Eye (tissue), 1 donor: Measurements from ENCODE around the gene ATP10A.
A peak's percentile ranks its signal among the peaks of the same experiment; 100 is the strongest.

Source experiments
- DNase-seq: peaks from one replicate; pipeline ENCODE4 v3.0.0-alpha.2; 2015

Gene ATP10A, protein sequence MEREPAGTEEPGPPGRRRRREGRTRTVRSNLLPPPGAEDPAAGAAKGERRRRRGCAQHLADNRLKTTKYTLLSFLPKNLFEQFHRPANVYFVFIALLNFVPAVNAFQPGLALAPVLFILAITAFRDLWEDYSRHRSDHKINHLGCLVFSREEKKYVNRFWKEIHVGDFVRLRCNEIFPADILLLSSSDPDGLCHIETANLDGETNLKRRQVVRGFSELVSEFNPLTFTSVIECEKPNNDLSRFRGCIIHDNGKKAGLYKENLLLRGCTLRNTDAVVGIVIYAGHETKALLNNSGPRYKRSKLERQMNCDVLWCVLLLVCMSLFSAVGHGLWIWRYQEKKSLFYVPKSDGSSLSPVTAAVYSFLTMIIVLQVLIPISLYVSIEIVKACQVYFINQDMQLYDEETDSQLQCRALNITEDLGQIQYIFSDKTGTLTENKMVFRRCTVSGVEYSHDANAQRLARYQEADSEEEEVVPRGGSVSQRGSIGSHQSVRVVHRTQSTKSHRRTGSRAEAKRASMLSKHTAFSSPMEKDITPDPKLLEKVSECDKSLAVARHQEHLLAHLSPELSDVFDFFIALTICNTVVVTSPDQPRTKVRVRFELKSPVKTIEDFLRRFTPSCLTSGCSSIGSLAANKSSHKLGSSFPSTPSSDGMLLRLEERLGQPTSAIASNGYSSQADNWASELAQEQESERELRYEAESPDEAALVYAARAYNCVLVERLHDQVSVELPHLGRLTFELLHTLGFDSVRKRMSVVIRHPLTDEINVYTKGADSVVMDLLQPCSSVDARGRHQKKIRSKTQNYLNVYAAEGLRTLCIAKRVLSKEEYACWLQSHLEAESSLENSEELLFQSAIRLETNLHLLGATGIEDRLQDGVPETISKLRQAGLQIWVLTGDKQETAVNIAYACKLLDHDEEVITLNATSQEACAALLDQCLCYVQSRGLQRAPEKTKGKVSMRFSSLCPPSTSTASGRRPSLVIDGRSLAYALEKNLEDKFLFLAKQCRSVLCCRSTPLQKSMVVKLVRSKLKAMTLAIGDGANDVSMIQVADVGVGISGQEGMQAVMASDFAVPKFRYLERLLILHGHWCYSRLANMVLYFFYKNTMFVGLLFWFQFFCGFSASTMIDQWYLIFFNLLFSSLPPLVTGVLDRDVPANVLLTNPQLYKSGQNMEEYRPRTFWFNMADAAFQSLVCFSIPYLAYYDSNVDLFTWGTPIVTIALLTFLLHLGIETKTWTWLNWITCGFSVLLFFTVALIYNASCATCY (N-terminal part only)

DNA sequence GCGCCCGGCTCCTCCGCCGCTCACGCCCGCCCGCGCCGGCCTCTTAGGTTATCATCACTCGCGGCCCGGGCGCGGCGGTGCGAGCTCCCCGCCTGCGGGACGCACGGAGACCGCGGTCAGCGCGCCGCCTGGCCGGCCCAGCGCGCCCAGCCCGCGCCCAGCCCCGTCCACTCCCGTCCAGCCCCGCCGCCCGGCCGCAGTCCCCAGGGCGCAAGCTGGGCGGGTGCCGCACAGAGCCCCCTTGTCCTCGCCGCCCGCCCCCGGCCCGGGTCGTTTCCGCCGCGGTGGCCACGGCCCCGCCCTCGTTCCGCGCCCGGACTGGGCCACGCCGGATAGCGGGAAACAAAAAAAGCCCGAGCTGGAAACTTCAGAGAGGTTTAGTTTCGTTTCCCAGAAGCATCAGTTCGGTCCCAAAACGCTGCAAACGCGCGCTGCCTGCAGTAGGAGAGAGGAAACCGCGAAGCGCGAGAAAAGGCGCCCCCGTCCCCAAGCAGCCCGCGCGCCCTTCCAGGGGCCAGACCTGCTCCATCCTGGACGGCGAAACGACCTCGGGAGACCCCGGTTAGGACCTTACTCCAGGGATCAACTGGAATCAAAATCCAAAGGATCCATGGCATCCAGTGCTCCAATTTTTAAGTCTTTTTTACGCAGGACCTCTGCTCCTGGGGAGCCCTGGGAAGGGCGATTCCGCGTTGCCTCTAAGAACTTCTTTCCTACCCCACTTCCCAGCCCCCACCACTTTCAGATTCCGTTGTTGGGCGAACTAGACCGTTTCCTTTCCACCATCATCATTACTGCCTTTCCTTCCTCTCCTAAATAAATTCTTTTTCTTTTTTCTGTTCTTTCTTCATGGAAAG lies at the start of gene ATP10A:
Gene ATP10A, minus strand, starts transcription at position 217 of the 857 bp plus-strand sequence. CDS start 231 bp downstream, outside the sequence.
- peak; percentile 62 for DNase-seq

DNA sequence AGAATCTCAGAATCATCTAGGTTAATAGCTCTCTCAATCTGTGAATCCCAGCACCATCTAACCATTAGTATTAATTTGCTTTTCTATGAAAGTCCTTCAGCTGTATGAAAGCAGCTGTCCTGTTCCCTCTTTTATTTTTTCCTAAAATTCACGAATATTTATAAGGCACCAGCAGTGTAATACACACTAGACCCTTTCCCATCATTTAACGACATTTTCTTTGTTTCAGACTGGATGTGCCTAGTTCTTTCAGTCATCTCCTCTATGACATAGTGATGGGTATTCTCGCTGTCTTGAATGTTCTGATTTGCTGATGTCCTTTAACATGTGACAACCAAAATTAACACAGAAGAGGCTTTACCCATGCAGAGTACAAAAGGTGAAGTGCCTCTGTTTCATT lies 48.9 kb upstream of the ATP10A start:
- DNase-seq: no peak

DNA sequence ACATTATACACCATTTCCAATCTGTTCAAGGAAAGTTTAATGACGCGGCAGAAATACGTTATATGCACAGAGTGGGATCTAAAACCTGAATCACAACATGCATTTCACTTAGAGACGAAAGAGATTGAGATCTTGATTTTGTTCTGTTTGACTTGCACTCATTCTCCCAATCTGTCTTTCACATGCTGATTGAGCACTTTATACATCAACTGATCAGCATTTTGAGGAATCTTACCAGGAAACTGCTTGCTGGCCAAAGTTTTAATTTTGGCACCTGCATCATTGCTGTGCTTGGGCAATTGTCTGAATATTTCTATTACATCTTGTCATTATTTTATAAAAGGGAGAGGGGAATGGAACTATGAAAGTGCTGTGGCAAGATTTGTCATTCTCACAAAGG lies 47.7 kb upstream of the ATP10A start:
- DNase-seq: no peak

DNA sequence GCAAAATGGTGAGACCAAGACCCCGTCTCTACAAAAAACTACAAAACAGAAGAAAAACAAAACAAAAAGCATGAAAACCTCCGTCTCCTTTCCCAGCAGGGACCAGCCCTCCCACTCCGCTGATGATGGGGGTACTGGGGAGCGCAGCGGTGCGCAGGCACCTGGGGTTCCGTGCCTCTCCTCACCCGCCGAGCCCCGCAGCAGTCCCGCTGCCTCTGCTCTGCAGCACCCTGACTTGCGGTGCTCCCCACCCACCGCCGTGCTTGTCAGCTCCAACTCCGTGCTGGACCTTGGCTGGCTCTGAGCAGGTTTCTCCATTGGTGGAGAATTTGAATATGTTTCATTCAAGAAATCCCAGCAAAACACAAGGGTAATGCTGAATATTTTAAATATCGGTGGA lies 46.7 kb upstream of the ATP10A start:
- no peak for DNase-seq

DNA sequence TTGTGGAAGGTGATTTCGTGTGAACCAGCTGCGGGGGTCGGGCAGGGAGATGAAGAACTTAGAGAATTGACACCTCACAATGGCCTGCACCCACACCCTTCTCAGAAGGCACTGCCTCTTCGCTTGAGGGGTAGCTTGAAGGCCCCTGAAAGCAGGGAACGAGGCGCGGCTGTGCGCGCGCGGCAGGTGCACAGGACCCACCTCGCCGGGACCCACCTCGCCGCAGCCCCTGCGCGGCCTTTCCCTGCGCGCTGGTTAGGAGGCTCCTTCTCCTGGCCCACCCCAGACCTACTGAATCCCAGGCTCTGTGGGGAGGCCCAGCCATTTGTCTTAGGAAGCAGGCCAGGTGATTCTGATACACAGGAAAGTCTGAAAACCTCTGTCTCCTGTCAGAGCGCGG lies 46.2 kb upstream of the ATP10A start:
- no peak for DNase-seq

DNA sequence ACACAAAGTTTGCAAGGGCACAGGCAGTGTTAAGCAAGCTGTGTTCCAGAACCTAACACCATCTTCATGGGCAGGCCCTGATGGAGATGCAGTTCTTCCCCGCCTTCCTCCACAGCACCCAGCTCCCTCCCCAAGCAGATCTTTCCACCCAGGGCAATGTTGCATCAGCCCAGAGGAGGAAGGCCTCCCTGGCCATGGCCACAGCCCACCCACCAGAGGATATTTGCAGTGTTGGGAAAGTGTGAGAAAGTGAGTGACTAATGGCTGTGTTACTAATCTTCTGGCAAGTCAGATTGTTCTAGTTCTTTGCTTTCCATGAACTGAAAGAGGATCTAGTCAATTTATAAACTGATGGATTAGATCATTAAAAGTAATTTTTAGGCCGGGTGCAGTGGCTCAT lies 42.0 kb upstream of the ATP10A start:
- DNase-seq: no peak

DNA sequence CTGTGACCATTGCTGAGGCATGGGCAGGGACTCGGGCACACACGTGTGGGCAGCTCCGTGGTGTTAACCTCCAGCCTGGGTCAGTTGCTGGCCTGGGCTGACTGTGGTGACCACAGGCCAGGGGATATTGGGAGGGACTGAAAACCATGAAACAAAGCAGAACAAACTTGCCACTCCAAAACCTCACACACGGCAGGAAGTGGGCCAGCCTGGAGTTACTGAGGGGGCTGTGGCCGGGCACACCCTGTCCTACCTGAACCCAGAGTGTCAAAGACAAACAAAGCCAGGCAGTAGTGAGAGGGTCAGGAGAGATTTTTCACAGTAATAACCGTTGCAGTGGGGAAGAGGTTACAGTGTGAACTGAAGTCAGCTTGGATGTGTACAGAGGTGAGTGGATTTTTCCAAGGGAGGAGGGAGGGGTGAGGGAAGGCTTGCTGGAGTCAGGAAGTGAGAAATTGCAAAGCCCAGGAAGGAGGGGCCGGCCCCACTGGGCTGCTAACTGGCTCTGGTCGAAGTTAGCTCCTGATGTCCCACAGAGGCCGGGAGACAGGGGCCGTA lies 40.0 kb upstream of the ATP10A start:
- DNase-seq: no peak

DNA sequence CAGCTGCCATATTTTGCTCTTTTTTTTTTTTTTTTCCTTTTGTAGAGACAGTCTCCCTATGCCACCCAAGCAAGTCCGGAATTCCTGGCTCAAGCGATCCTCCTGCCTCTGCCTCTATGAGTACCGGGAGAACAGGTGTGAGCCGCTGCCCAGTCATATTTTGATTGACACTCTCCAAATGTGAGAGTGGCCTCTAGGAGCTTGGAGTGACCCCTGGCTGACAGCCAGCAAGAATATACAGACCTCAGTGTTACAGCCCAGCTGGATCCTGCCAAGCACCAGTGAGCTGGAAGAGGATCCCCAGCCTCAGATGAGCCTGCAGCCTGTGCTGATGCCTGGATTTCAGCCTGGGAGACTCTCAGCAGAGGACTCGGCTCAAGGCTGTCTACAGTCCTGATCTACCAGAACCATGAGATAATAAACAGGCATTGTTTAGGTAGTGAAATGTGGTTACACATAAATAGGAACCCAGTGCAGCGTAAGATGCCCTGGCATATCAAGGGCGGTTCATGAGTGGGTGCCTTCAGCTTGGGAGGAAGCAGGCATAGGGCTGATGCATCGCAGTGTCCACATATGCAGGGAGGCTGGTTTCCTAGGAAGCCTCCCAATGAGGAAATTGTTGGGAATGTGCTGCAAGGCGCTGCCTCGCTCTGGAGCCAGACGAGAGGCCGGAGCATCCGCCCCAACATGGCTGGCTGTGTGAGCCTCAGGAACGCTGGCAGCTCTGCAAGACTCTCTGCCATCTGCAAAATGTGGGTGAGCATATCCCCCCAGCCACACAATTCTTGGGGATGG lies 38.9 kb upstream of the ATP10A start:
- DNase-seq: peak; percentile 24

DNA sequence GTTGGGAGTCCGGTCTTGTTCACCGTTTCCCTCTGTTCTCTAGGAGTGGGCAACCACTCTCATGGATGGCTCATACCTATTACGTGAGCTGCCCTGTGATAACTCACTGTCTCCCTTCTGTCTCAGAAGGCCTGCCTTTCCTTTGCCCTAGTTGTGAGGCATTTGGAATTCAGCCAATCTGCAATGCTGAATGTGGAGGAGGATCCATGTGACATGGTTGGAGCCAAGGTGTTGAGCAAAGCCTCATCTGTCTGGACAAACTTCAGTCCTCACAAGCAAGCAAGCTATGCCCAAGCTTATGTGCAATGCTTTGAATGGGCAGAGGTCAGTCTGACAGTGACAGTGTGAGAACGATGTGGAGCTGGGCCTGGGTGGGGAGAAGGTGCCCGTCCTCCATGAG lies 37.8 kb upstream of the ATP10A start:
- DNase-seq: no peak

DNA sequence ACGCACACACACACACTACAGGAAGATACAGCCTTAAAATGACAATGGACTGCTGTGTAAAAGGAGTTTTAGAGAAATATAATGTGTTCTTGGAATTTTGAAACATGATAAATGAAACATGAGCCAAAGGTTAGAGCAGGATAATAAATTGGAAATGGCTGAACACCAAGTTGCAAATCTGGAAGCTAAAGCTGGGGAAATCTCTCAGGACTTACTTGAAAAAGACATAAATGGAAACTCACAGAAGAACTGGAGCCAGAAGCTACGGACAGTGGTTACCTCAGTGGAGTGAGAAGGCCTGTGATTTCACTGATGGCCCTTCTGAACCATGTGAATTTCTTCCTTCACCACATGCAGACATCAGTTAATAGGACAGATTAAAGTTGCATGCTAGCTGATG lies 37.3 kb upstream of the ATP10A start:
- DNase-seq: no peak

DNA sequence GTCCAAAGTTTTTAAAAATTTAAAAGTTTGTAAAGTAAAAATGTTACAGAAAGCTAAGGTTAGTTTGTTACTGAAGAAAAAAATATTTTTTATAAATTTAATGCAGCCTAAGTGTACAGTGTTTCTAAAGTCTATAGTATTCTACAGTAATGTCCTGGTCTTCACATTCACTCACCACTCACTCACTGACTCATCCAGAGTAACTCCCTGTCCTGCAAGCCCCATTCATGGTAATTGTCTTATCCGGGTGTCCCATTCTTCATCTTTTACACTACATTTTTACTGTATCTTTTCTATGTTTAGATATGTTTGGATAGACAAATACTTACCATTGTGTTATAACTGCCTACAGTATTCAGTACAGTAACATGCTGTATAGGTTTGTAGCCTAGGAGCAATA lies 36.7 kb upstream of the ATP10A start:
- no peak for DNase-seq

DNA sequence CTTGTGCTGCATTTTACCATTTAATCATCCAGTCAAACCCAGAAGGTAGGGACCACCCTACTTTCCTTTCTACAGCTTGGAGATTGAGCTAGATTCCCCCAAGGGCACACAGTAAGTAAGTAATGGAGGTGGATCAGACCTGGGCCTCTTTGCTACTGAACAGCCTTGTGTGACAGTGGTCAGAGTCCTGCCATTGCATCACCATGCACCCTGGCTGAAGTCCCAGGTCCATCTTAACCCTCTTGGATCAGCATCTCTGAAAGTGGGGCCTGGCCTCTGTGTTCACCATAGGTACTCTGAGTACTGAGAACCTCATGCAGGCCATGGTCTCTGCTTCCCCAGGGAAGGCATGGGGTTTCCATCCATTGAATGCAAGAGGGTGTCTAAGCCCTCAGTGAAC lies 34.5 kb upstream of the ATP10A start:
- no peak for DNase-seq

DNA sequence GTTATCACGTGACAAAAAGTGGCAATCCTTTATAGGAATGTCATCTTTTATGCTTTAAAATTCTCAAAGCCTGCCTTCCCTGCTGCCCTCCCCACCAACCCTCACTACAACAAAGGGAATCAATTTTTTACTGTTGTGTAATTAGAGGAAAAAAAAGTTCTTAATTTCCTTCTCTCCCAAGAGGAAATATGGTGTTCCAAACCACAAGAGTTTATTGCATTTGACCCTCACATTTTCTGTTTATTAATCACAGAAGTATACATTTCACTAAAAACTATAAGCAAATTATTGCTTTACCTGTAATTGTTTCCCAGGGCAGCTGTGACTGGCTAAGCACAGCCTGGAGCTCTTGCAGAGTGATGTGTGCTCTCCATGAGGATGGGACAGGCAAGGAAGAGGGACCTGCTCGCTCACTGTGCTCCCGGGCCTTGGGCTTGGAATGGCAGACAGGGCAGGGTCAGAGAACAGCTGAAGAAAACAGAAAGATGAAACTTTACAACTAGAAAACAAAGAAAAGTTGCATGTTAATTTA lies 31.3 kb upstream of the ATP10A start:
- DNase-seq: no peak

DNA sequence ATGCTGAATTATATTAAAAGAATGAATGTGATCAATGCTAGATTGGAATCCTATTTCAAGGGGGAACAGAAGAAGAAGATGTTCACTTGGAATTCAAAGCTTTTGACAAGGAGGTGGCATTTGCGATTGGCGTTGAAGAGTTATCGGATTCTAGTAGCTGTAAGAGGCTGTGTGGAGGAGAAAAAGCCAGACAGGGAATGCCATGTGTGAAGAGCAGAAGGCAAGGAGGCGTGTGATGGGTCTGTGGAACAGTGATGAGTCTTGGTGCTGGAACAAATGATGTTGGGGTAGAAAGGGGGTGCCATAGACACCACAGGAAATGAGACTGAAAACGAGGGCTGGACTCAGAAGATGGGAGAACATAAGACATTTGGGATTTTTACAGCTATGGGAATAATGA lies 30.5 kb upstream of the ATP10A start:
- no peak for DNase-seq

DNA sequence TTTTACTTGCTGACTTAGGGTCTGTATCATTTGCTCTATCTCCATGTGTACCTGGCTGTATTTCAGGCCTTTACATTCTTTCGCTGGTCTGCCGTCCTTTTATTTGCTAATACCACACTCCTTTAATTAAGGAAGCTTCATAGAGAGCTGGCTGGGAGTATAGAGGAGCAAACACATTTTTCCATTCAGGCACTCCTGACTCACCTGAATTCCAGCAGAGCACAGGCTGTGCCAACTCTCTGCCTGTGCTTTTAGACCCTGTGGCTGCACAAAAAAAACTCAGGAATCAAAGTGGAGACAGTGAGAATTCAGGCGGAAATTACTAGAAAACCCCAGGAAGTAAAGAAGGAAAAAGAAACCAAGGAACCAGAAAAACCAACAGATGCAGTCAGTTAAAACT lies 29.0 kb upstream of the ATP10A start:
- no peak for DNase-seq

DNA sequence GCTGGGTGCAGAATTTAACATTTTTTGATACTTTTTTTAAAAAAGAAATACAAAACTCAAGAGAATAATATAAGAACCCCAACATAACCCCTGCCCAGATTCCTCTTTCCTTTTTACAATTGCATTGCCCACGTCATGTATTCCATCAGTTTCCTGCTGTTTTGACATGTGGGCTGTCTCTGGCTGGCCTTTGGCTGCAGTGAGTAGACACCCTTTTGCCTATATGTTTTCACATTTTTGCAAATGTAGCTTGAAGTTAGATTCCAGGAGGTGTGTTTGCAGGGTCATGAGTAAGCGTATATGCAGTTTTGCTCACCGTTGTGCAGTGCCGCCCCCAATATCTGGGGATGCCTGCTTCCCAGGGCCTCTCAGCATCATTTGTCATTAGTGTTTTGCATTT lies 28.0 kb upstream of the ATP10A start:
- no peak for DNase-seq

DNA sequence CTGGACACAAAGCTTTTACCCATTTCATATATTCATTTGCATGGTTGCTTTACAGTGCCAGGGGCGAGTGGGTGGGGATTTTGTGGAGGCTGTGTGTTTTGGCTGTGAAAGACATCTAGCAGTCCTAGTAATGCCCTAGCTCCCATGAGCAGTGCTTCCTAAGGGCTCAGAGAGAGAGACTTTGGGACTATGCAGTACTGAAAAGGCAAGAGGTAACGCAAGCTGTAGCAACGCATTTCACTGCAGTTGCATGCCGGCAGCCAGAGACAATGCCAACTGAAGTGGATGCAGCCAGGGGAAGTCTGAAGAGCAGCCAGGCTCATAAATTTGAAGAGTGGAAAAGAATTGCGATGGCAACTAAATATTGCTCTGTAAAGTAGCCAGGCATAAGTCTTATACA lies 27.4 kb upstream of the ATP10A start:
- no peak for DNase-seq

DNA sequence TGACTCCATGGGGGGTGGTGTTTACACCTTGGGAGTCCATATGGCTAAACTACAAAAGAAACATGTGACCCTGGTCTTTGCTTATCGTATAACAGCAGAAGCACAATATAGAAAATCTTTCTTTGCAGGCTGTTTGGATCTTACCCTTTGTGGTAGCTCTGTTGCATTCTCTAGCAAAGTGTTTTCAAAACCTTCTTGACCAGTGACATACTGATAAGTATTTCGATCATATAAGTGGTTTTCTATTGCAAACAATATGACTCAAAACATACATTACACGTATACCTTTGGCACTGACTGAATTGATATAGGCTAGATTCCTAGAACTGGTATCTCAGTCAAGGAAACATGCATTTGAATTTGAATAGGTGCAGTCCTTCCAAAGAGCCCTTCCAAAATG lies 24.7 kb upstream of the ATP10A start:
- DNase-seq: no peak

DNA sequence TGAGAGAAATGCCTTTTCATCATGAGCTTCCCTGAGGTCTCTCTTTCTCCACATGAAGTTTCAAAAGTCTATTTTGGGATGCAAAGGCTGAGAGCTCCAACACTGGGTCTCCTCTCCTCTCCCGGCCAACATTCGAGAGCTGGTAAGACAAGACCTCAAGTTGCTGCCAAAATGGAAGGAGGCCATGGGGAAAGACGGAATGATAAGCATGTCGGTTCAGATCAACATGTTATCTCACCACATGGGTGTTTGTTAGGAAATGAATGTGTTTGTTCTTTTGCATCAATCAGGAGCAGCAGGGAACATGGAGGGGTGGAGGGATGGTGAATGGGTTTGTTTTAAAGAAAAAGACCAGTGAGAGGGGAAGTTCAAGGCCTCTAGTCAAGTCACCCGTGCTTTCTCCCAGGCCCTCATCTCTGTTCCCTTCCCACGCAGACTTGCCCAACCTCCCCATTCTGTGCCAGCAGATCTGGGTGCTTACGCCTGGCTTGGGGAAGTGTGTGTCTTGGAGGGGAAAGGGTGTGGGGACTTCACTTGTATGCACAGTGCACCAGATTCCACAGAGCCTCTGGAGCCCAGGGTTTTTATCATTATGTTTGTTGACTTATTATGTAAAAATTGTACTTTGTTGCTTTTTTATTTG lies 23.5 kb upstream of the ATP10A start:
- no peak for DNase-seq

DNA sequence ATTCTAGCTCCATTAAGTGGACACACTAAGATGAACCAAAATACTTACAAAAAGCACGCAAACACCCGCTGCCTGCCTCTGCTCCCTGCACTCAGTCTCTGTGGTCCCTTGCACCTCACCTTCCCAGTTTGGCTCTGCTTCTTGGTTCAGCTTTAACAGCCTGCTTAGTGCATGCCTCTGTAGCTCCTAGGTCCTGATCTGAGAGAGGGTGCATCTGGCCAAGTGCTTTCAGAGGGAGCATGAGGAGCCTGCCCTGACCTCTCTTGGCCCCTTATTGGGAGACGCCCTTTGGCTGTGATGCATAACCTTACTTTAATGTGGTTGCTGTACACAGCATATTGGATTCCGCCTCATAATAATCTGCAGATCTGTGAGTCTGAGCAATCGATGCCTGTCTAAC lies 21.2 kb upstream of the ATP10A start:
- no peak for DNase-seq
